ENCODE results near the gene MSL3B.
"Not testable (repeated sequence)": the region's sequence is repeated elsewhere in the genome, so short reads cannot be mapped to it uniquely, and the experiment has no call there.

MSL3B gene

GRCh38 chr2:233901367-233901766 lies 33.2 kb upstream of the MSL3B start:
- no peaks in the 10 kb centered on the region for H3K36me3 Mint-ChIP-seq
- H3K27me3 ChIP-seq (ENCODE audit: control insufficient read depth, insufficient read depth, low read length), result peaks cover 13% of the 10 kb centered on the region
- peaks cover 7 to 18% (median 9%) of the 10 kb centered on the region in 4 donors for H3K4me1 Mint-ChIP-seq
- H3K4me1 ChIP-seq (ENCODE audit: control insufficient read depth, insufficient read depth, low read length, poor library complexity, severe bottlenecking), result peaks cover 9% of the 10 kb centered on the region
- DNase-seq (no peak), ATAC-seq (ENCODE audit: low read depth in 2 of 2) (no peak)
- H3K4me3 Mint-ChIP-seq, result no peak overlapping the region
- no peak overlapping the region for H3K27ac ChIP-seq (ENCODE audit: insufficient read depth, low read length, poor library complexity, severe bottlenecking)
- no peak overlapping the region for H3K4me3 ChIP-seq (ENCODE audit: low read depth, low read length)
- H3K36me3 ChIP-seq (ENCODE audit: control insufficient read depth, insufficient read depth, low read length), result no peaks in the 10 kb centered on the region
- no peaks in the 10 kb centered on the region for H3K9me3 ChIP-seq (ENCODE audit: control insufficient read depth in 2 of 2, low read length in 2 of 2)
- no peak overlapping the region for H3K27ac Mint-ChIP-seq
- H3K9me3 Mint-ChIP-seq, result peaks cover 0 to 2% (median 0%) of the 10 kb centered on the region in 7 donors
- peaks cover 35% of the 10 kb centered on the region for H3K27me3 Mint-ChIP-seq

DNA sequence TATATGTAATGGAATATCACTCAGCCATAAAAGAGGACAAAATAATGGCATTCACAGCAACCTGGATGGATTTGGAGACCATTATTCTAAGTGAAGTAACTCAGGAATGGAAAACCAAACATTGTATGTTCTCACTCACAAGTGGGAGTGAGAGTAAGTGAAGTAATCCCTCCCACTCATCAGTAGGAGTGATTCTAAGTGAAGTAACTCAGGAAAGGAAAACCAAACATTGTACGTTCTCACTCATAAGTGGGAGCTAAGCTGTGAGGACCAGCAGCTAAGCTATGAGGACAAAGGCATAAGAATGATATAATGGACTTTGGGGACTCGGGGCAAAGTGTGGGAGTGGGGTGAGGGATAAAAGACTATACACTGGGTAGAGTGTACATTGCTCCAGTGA lies 28.1 kb upstream of the MSL3B start:
- H3K4me3 Mint-ChIP-seq; H3K9me3 Mint-ChIP-seq; H3K36me3 Mint-ChIP-seq; H3K36me3 ChIP-seq (ENCODE audit: control insufficient read depth, insufficient read depth, low read length); DNase-seq; H3K27ac Mint-ChIP-seq; H3K4me3 ChIP-seq (ENCODE audit: low read depth, low read length); H3K9me3 ChIP-seq (ENCODE audit: control insufficient read depth in 2 of 2, low read length in 2 of 2); H3K4me1 ChIP-seq (ENCODE audit: control insufficient read depth, insufficient read depth, low read length, poor library complexity, severe bottlenecking); ATAC-seq (ENCODE audit: low read depth in 2 of 2); H3K27ac ChIP-seq (ENCODE audit: insufficient read depth, low read length, poor library complexity, severe bottlenecking): not testable (repeated sequence)
- peaks cover 42% of the 10 kb centered on the region for H3K27me3 Mint-ChIP-seq
- peaks cover 7 to 18% (median 9%) of the 10 kb centered on the region in 4 donors for H3K4me1 Mint-ChIP-seq
- H3K27me3 ChIP-seq (ENCODE audit: control insufficient read depth, insufficient read depth, low read length), result peaks cover 13% of the 10 kb centered on the region

GRCh38 chr2:233892793-233893192 lies 24.6 kb upstream of the MSL3B start:
- peaks cover 39% of the 10 kb centered on the region for H3K27me3 Mint-ChIP-seq
- Histone ChIP-seq H3K36me3 (ENCODE audit: control insufficient read depth, insufficient read depth, low read length) (no peaks in the 10 kb centered on the region), H3K4me1 (ENCODE audit: control insufficient read depth, insufficient read depth, low read length, poor library complexity, severe bottlenecking) (no peaks in the 10 kb centered on the region), H3K27ac (ENCODE audit: insufficient read depth, low read length, poor library complexity, severe bottlenecking) (no peak overlapping the region), H3K27me3 (ENCODE audit: control insufficient read depth, insufficient read depth, low read length) (peaks cover 22% of the 10 kb centered on the region), H3K4me3 (ENCODE audit: low read depth, low read length) (no peak overlapping the region), H3K9me3 (ENCODE audit: control insufficient read depth in 2 of 2, low read length in 2 of 2) (no peaks in the 10 kb centered on the region)
- peaks cover 0 to 3% (median 0%) of the 10 kb centered on the region in 7 donors for H3K9me3 Mint-ChIP-seq
- no peak overlapping the region for H3K4me3 Mint-ChIP-seq
- H3K36me3 Mint-ChIP-seq, result no peaks in the 10 kb centered on the region
- H3K4me1 Mint-ChIP-seq, result no peaks in the 10 kb centered on the region
- ATAC-seq (ENCODE audit: low read depth in 2 of 2), result no peak
- DNase-seq, result no peak
- no peak overlapping the region for H3K27ac Mint-ChIP-seq

DNA sequence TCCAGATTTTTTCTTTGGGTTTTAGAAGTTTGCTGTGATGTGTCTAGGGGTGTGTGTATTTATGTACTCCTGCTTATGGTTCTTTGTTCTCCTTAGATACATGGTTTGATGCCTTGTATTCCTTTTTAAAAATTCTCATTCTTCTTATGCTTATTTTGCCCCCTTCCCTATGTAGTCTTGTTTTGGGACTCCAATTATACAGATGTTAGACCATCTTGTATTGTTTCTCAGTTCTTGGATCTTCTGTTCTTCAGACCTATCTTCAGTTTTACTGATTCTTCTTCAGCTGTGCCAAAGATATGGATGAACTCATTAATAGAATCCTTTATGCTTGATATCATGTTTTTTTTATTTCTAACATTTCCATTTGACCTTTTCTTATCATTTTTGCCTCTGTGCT lies 14.2 kb upstream of the MSL3B start:
- peaks cover 39% of the 10 kb centered on the region for H3K27me3 Mint-ChIP-seq
- H3K36me3 ChIP-seq (ENCODE audit: control insufficient read depth, insufficient read depth, low read length), result no peaks in the 10 kb centered on the region
- H3K27me3 ChIP-seq (ENCODE audit: control insufficient read depth, insufficient read depth, low read length), result peaks cover 8% of the 10 kb centered on the region
- H3K27ac Mint-ChIP-seq, result no peak overlapping the region
- ATAC-seq (ENCODE audit: low read depth in 2 of 2) (no peak), DNase-seq (no peak)
- no peak overlapping the region for H3K4me3 Mint-ChIP-seq
- no peaks in the 10 kb centered on the region for H3K4me1 Mint-ChIP-seq
- no peaks in the 10 kb centered on the region for H3K4me1 ChIP-seq (ENCODE audit: control insufficient read depth, insufficient read depth, low read length, poor library complexity, severe bottlenecking)
- peaks cover 2 to 26% (median 10%) of the 10 kb centered on the region in 7 donors for H3K9me3 Mint-ChIP-seq
- H3K4me3 ChIP-seq (ENCODE audit: low read depth, low read length), result no peak overlapping the region
- H3K36me3 Mint-ChIP-seq, result peaks cover 2% of the 10 kb centered on the region
- H3K9me3 ChIP-seq (ENCODE audit: control insufficient read depth in 2 of 2, low read length in 2 of 2), result peaks cover 12 to 15% of the 10 kb centered on the region in 2 experiments
- no peak overlapping the region for H3K27ac ChIP-seq (ENCODE audit: insufficient read depth, low read length, poor library complexity, severe bottlenecking)

DNA sequence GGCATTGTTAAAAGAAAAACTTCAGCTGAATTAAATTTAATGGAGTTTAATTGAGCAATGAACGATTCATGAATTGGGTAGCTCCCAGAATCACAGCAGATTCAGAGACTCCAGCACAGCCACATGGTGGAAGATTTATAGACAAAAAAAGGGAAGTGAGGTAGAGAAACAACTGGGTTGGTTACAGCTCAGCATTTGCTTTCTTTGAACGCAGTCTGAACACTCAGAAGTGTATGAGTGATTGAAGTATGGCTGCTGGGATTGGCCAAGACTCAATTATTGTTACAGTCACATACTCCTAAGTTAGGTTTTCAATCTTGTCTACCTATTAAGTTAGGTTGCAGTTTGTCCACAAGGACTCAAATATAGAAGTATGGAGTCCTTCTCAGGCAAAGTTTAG lies 3.9 kb upstream of the MSL3B start:
- not testable (repeated sequence) for H3K27ac Mint-ChIP-seq; H3K27ac ChIP-seq (ENCODE audit: insufficient read depth, low read length, poor library complexity, severe bottlenecking); H3K36me3 ChIP-seq (ENCODE audit: control insufficient read depth, insufficient read depth, low read length); H3K4me3 Mint-ChIP-seq; ATAC-seq (ENCODE audit: low read depth in 2 of 2); H3K36me3 Mint-ChIP-seq; H3K4me3 ChIP-seq (ENCODE audit: low read depth, low read length); DNase-seq; H3K4me1 ChIP-seq (ENCODE audit: control insufficient read depth, insufficient read depth, low read length, poor library complexity, severe bottlenecking)
- Mint-ChIP-seq H3K9me3 (peaks cover under 1 to 13% (median 6%) of the 10 kb centered on the region in 7 donors), H3K4me1 (peaks cover 0 to 14% (median 3%) of the 10 kb centered on the region in 4 donors), H3K27me3 (peaks cover 51% of the 10 kb centered on the region)
- H3K27me3 ChIP-seq (ENCODE audit: control insufficient read depth, insufficient read depth, low read length), result peaks cover 29% of the 10 kb centered on the region
- peaks cover 9 to 15% of the 10 kb centered on the region in 2 experiments for H3K9me3 ChIP-seq (ENCODE audit: control insufficient read depth in 2 of 2, low read length in 2 of 2)

DNA sequence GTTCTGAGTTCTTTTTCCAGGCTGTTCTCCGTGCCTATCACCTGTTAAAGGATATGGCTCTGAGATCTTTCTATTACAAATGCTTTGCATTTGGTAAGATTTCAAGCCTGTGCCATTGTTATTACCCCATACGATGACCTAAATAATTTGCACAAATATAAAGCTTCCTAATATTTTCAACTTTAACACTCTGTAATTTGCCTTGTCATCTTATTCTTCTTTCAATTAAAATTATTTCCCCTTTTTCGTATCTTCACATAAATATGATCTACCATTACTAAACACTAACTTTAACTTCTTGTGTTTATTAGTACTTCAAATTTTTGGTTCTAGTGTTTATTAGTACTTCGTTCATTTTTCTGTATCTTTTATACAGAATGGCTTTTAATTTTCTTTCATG lies 3.2 kb upstream of the MSL3B start:
- H3K9me3 ChIP-seq (ENCODE audit: control insufficient read depth in 2 of 2, low read length in 2 of 2), result peaks cover 9 to 15% of the 10 kb centered on the region in 2 experiments
- ATAC-seq (ENCODE audit: low read depth in 2 of 2) (no peak), DNase-seq (no peak)
- peaks cover 29% of the 10 kb centered on the region for H3K27me3 ChIP-seq (ENCODE audit: control insufficient read depth, insufficient read depth, low read length)
- H3K27ac ChIP-seq (ENCODE audit: insufficient read depth, low read length, poor library complexity, severe bottlenecking), result no peak overlapping the region
- no peaks in the 10 kb centered on the region for H3K36me3 ChIP-seq (ENCODE audit: control insufficient read depth, insufficient read depth, low read length)
- no peak overlapping the region for H3K4me3 ChIP-seq (ENCODE audit: low read depth, low read length)
- no peaks in the 10 kb centered on the region for H3K4me1 ChIP-seq (ENCODE audit: control insufficient read depth, insufficient read depth, low read length, poor library complexity, severe bottlenecking)
- Mint-ChIP-seq H3K27me3 (peaks cover 46% of the 10 kb centered on the region), H3K27ac (no peak overlapping the region), H3K36me3 (peaks cover 3% of the 10 kb centered on the region), H3K4me1 (peaks cover 0 to 16% (median 4%) of the 10 kb centered on the region in 4 donors), H3K9me3 (peaks cover 1 to 13% (median 5%) of the 10 kb centered on the region in 7 donors), H3K4me3 (no peak overlapping the region)

DNA sequence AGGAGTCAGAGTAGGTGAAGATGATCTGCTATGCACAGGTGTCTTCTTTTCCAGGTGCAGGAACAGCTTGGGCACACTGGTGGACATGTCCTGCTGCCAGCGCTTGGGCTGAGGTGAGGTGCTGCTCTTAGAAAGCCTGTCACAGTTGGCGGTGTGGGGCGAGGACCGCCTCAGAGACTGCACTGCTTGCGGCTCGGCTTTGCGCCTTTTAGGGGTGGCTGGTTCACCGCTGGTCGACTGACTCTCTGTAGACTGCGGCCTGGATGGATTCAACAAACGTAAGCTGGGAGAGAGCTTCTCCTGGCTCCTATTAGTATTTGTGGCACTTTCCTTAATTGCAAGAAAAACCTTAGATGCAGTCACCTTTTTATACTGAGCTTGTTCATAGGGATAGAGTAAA lies 1.7 kb downstream of the MSL3B start:
- Histone ChIP-seq H3K27ac (ENCODE audit: insufficient read depth, low read length, poor library complexity, severe bottlenecking) (no peak overlapping the region), H3K27me3 (ENCODE audit: control insufficient read depth, insufficient read depth, low read length) (peaks cover 10% of the 10 kb centered on the region), H3K4me1 (ENCODE audit: control insufficient read depth, insufficient read depth, low read length, poor library complexity, severe bottlenecking) (no peaks in the 10 kb centered on the region), H3K4me3 (ENCODE audit: low read depth, low read length) (no peak overlapping the region), H3K36me3 (ENCODE audit: control insufficient read depth, insufficient read depth, low read length) (no peaks in the 10 kb centered on the region), H3K9me3 (ENCODE audit: control insufficient read depth in 2 of 2, low read length in 2 of 2) (peaks cover 9 to 17% of the 10 kb centered on the region in 2 experiments)
- Mint-ChIP-seq H3K9me3 (peaks cover 1 to 12% (median 5%) of the 10 kb centered on the region in 7 donors), H3K4me1 (peaks cover 0 to 18% (median 6%) of the 10 kb centered on the region in 4 donors), H3K27ac (no peak overlapping the region), H3K27me3 (peaks cover 9% of the 10 kb centered on the region), H3K4me3 (peak overlapping the region in 2 of 4 donors; percentile 21 to 70), H3K36me3 (no peaks in the 10 kb centered on the region)
- no peak for DNase-seq
- ATAC-seq (ENCODE audit: low read depth in 2 of 2), result no peak

DNA sequence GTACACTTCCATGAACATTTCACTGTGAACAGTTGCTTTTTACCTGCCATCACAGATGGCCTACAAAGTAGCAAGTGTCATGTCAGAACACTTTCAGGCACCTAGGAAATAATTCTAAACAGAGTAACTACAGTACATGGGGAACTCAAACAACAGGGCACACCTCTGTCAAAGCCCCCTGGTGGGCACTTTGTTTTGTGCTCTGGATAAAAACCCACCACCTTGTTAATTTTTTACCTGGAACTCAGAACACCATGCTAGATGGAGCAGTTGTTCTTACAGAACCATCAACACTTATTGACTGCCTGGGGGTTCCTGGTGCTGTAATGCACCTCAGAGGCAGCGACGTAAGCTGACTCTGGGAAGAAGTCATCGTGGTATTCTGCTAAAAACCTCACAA lies 2.3 kb downstream of the MSL3B start:
- ATAC-seq (ENCODE audit: low read depth in 2 of 2), result peak in 1 of 2 donors; percentile 25
- no peak overlapping the region for H3K27ac ChIP-seq (ENCODE audit: insufficient read depth, low read length, poor library complexity, severe bottlenecking)

More for the DNA sequence above, 2.3 kb downstream of the MSL3B start:
- peaks cover 0 to 18% (median 6%) of the 10 kb centered on the region in 4 donors for H3K4me1 Mint-ChIP-seq
- Histone ChIP-seq H3K4me1 (ENCODE audit: control insufficient read depth, insufficient read depth, low read length, poor library complexity, severe bottlenecking) (no peaks in the 10 kb centered on the region), H3K27me3 (ENCODE audit: control insufficient read depth, insufficient read depth, low read length) (peaks cover 4% of the 10 kb centered on the region), H3K4me3 (ENCODE audit: low read depth, low read length) (no peak overlapping the region), H3K9me3 (ENCODE audit: control insufficient read depth in 2 of 2, low read length in 2 of 2) (peaks cover 9 to 16% of the 10 kb centered on the region in 2 experiments), H3K36me3 (ENCODE audit: control insufficient read depth, insufficient read depth, low read length) (no peaks in the 10 kb centered on the region)
- peaks cover 9% of the 10 kb centered on the region for H3K27me3 Mint-ChIP-seq
- no peak overlapping the region for H3K27ac Mint-ChIP-seq
- no peaks in the 10 kb centered on the region for H3K36me3 Mint-ChIP-seq
- H3K9me3 Mint-ChIP-seq, result peaks cover 1 to 12% (median 5%) of the 10 kb centered on the region in 7 donors
- peak overlapping the region in 3 of 4 donors; percentile 6 to 68 (median 11) for H3K4me3 Mint-ChIP-seq
- peak in 1 of 3 donors; percentile 17 for DNase-seq

Measured in CD4-positive, CD25-positive, alpha-beta regulatory T cell (primary cell).